Upper lobe of right lung (tissue), 1 donor: ENCODE results near the gene PDXK. TPM values are rescaled to one million over a fixed set of nuclear protein-coding genes. Genes with fewer than 3 reads are reported as not detected.

Source experiments
- ATAC-seq: fragments of 200-7000 bp; cut with Tn5 transposase; one replicate; pipeline ENCODE4 v1.9.1; 2020; ENCODE audit warnings: mild to moderate bottlenecking, moderate library complexity
- DNase-seq: peaks from one replicate; pipeline ENCODE4 v3.0.0-alpha.2; 2020
- H3K27ac ChIP-seq: fragments of 200-600 bp; one replicate; pipeline ENCODE4 v1.8.0; 2022
- H3K27me3 ChIP-seq: fragments of 200-600 bp; one replicate; pipeline ENCODE4 v1.8.0; 2022; ENCODE audit warnings: mild to moderate bottlenecking
- H3K36me3 ChIP-seq: fragments of 200-600 bp; one replicate; pipeline ENCODE4 v1.8.0; 2022
- H3K4me1 ChIP-seq: fragments of 200-600 bp; one replicate; pipeline ENCODE4 v1.8.0; 2022
- H3K4me3 ChIP-seq: fragments of 200-600 bp; one replicate; pipeline ENCODE4 v1.8.0; 2022; ENCODE audit warnings: mild to moderate bottlenecking
- H3K9me3 ChIP-seq: fragments of 200-600 bp; one replicate; pipeline ENCODE4 v1.8.0; 2022
- intact Hi-C: fragments of 100-400 bp; cut with DNase I; formaldehyde crosslinking; loops from one replicate; pipeline ENCODE4 v1.11.0; 2022
- total RNA-seq: library from RNA; stranded (reverse); fragmentation: NEBNext Ultra II Directional; extraction: Animal tissue kit (Norgen Biotek cat#: 25700); gene quantifications from one replicate; pipeline ENCODE4 v1.2.1, GENCODE V29; 2021
- TF ChIP-seq, protein P1 (sequence below): fragments of 200-600 bp; IDR thresholded peaks from one replicate; pipeline ENCODE4 v1.8.0; 2022; ENCODE audit warnings: antibody characterized with exemption
- donor health status: DM: no; HTN: yes; CAD: no; lungs with severe emphysema.

PDXK gene
- total RNA-seq, 1 donor from 2014 or later = 280 TPM

DNA sequence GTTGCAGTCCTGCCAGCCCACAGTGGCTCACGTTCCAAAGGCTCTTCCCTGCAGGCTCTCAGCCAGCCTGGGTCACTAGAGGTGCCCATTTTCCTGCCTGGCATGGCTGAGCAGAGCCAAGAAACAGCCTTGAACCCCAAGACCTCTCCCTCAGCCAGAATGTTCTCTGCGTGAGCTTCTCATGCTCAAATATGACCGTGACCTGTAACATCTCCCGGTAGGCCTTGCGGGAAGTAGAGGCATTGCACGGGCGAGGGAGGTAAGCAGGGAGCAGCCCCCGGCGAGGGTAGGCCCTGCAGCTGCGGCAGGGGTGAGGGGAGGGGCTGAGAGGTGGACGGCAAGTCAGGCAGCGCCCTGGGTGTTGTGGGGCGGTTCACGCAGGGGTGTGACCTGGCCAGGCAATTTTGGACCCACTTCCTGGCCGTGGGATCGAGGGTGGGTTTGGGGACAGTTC lies 90.4 kb downstream of the PDXK start:
- ATAC-seq (no peak), DNase-seq (no peak)
- no peaks in the 10 kb centered on the region for H3K36me3 ChIP-seq
- H3K4me1 ChIP-seq = peaks cover 20% of the 10 kb centered on the region
- no peaks in the 10 kb centered on the region for H3K27me3 ChIP-seq
- no peak overlapping the region for H3K4me3 ChIP-seq
- intact Hi-C loops = loop anchor here (10.0 kb wide), 1 partner anchor 95 kb away; no protein-coding TSS in a partner anchor
- no peaks in the 10 kb centered on the region for H3K9me3 ChIP-seq
- TF ChIP-seq, protein P1, sequence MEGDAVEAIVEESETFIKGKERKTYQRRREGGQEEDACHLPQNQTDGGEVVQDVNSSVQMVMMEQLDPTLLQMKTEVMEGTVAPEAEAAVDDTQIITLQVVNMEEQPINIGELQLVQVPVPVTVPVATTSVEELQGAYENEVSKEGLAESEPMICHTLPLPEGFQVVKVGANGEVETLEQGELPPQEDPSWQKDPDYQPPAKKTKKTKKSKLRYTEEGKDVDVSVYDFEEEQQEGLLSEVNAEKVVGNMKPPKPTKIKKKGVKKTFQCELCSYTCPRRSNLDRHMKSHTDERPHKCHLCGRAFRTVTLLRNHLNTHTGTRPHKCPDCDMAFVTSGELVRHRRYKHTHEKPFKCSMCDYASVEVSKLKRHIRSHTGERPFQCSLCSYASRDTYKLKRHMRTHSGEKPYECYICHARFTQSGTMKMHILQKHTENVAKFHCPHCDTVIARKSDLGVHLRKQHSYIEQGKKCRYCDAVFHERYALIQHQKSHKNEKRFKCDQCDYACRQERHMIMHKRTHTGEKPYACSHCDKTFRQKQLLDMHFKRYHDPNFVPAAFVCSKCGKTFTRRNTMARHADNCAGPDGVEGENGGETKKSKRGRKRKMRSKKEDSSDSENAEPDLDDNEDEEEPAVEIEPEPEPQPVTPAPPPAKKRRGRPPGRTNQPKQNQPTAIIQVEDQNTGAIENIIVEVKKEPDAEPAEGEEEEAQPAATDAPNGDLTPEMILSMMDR = no peak
- H3K27ac ChIP-seq = no peak overlapping the region

GRCh38 chr21:43809853-43810504 lies 91.0 kb downstream of the PDXK start:
- Histone ChIP-seq H3K4me3 (no peak overlapping the region), H3K9me3 (no peaks in the 10 kb centered on the region), H3K27ac (no peak overlapping the region), H3K27me3 (no peaks in the 10 kb centered on the region), H3K36me3 (no peaks in the 10 kb centered on the region), H3K4me1 (peaks cover 20% of the 10 kb centered on the region)
- TF ChIP-seq, protein P1 = no peak
- ATAC-seq (no peak), DNase-seq (peak; percentile 75)
- intact Hi-C loops = loop anchor here (5.0 to 10.0 kb wide), 2 partner anchors 95 to 167 kb away; no protein-coding TSS in a partner anchor

- Histone ChIP-seq H3K9me3 (no peaks in the 10 kb centered on the region), H3K4me3 (peak overlapping the region; percentile 39), H3K36me3 (no peaks in the 10 kb centered on the region), H3K27me3 (no peaks in the 10 kb centered on the region), H3K4me1 (peaks cover 20% of the 10 kb centered on the region), H3K27ac (no peak overlapping the region)
- TF ChIP-seq, protein P1 = peak; percentile 97
- peak; percentile 96 for DNase-seq
- intact Hi-C loops = loop anchor here (5.0 kb wide), 1 partner anchor 167 kb away; no protein-coding TSS in a partner anchor
- ATAC-seq = peak; percentile 91
Measured at GRCh38 chr21:43810505-43811261, 91.8 kb downstream of the PDXK start.

DNA sequence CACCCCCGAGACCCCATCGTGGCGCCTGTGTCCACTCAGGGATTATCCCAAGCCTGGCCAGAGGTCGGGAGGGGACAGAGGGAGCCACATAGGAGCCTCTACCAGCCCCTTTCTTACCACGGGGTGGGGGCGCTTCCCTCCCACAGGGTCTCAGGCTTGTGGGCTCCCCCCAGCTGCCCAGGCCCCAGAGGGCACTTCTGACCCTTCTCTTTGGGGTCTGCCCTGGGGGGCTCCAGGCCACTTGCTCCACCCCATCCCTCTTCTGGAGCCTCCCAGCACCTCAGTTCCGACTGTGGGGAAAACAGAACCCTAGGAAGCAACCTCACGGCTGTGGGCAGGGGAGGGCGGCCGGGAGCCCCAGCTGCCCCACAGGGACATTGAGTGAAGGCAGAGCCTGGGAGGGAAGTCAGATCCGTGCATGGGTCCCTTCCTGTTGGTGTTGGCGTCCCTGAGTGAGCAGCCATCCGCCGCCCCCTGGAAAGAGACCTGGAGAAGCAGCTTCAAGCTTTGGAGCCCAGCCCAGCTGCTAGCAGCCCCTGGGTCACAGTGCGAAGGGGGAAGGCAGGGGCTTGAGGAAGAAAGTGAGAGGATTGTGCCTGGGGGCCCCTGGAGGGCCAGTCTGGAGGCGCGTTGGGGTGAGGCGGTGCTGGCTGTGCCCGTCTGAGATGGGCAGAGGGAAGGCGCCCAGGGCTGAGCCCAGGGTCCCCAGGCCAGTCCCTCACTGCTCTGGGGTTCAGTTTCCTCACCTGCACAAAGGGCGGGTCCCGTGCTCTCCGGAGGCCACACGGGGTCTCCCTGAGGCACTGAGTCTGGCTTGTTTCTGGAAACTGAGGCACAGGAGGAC lies 92.6 kb downstream of the PDXK start:
- TF ChIP-seq, protein P1 = no peak
- Histone ChIP-seq H3K27ac (no peak overlapping the region), H3K9me3 (no peaks in the 10 kb centered on the region), H3K27me3 (no peaks in the 10 kb centered on the region), H3K36me3 (no peaks in the 10 kb centered on the region), H3K4me1 (peaks cover 20% of the 10 kb centered on the region), H3K4me3 (peak overlapping the region; percentile 39)
- intact Hi-C loops = loop anchor here (5.0 kb wide), 1 partner anchor 166 kb away; no protein-coding TSS in a partner anchor
- ATAC-seq (no peak), DNase-seq (no peak)

Other genes starting within 250 kb of the PDXK start
- 0.41 TPM for gene HSF2BP, start 59.6 kb upstream of the PDXK start, total RNA-seq
- gene RRP1B, start 59.6 kb upstream of the PDXK start, total RNA-seq = 18.4 TPM
- gene CSTB, start 57.2 kb downstream of the PDXK start, total RNA-seq = 148 TPM
- gene RRP1, start 70.4 kb downstream of the PDXK start, total RNA-seq = 19.0 TPM
- gene AGPAT3, start 146.1 kb downstream of the PDXK start, total RNA-seq = 86.0 TPM